ENCODE data around the gene COPS8.

Gene COPS8

DNA sequence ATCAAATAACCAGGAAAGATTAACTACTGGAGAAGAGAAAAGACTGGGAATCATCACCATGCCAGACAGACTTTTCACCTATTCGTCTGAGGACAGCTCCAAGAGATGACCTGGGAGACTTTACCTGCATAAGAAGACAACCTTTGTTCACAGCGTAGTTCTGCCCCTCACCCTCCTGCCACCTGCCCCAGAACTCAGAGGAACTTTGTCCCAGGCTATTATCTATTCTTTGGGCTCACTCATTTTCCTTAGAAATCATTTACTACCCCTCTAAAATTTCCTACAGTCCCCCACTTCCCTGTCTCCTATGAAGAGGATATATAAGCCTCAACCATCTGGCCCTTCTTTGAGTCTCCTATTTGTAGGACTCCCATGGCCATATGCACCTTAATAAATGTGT lies 19.3 kb upstream of the COPS8 start:
- H3K4me3 Mint-ChIP-seq, result no peak overlapping the region
- TF ChIP-seq, protein P1, sequence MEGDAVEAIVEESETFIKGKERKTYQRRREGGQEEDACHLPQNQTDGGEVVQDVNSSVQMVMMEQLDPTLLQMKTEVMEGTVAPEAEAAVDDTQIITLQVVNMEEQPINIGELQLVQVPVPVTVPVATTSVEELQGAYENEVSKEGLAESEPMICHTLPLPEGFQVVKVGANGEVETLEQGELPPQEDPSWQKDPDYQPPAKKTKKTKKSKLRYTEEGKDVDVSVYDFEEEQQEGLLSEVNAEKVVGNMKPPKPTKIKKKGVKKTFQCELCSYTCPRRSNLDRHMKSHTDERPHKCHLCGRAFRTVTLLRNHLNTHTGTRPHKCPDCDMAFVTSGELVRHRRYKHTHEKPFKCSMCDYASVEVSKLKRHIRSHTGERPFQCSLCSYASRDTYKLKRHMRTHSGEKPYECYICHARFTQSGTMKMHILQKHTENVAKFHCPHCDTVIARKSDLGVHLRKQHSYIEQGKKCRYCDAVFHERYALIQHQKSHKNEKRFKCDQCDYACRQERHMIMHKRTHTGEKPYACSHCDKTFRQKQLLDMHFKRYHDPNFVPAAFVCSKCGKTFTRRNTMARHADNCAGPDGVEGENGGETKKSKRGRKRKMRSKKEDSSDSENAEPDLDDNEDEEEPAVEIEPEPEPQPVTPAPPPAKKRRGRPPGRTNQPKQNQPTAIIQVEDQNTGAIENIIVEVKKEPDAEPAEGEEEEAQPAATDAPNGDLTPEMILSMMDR (IDR thresholded peaks at IDR 0.05; ENCODE audit: unreplicated experiment in 3 of 3), result no peak
- no peaks in the 10 kb centered on the region for H3K9me3 Mint-ChIP-seq
- H3K27me3 Mint-ChIP-seq (ENCODE audit: low read depth), result peaks cover 11% of the 10 kb centered on the region
- H3K36me3 Mint-ChIP-seq (ENCODE audit: low read depth), result no peaks in the 10 kb centered on the region
- no peak overlapping the region for H3K27ac Mint-ChIP-seq
- peaks cover 13% of the 10 kb centered on the region for H3K4me1 Mint-ChIP-seq

DNA sequence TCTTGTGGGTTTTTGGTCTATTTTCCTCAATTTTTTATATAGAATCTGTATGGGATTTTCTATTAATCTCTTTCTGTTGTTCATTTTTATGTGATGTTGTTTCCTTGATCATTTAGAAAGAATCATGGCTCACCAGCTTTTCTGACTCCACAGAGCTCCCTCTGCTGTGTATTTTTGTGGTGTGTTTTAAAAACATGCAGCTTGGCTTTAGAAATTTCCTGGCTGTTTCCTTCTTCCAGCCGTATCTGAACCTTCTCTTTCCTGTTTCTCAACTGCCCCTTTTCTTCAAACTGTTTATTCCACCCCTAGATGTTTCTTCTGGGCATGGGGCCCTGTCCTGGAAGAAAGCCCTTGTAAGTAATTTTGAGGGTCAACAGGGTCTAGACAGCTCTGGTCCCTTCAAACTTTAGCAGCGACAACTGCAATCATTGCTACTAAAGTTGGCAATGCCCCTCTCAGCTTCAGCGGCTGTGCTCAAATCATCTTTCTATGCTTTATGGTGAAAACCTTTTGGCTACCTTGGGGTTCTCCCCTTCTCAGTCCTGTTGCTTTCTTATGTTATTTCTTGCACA lies 17.6 kb upstream of the COPS8 start:
- H3K9me3 Mint-ChIP-seq, result no peaks in the 10 kb centered on the region
- no peaks in the 10 kb centered on the region for H3K36me3 Mint-ChIP-seq (ENCODE audit: low read depth)
- H3K27ac Mint-ChIP-seq, result peak overlapping the region in 2 of 3 experiments; percentile 56 to 66
- peaks cover 11% of the 10 kb centered on the region for H3K4me1 Mint-ChIP-seq
- H3K4me3 Mint-ChIP-seq, result no peak overlapping the region
- peaks cover 10% of the 10 kb centered on the region for H3K27me3 Mint-ChIP-seq (ENCODE audit: low read depth)
- TF ChIP-seq, protein P1 (IDR thresholded peaks at IDR 0.05; ENCODE audit: unreplicated experiment in 3 of 3), result peak; percentile 16 to 29 (median 25)

DNA sequence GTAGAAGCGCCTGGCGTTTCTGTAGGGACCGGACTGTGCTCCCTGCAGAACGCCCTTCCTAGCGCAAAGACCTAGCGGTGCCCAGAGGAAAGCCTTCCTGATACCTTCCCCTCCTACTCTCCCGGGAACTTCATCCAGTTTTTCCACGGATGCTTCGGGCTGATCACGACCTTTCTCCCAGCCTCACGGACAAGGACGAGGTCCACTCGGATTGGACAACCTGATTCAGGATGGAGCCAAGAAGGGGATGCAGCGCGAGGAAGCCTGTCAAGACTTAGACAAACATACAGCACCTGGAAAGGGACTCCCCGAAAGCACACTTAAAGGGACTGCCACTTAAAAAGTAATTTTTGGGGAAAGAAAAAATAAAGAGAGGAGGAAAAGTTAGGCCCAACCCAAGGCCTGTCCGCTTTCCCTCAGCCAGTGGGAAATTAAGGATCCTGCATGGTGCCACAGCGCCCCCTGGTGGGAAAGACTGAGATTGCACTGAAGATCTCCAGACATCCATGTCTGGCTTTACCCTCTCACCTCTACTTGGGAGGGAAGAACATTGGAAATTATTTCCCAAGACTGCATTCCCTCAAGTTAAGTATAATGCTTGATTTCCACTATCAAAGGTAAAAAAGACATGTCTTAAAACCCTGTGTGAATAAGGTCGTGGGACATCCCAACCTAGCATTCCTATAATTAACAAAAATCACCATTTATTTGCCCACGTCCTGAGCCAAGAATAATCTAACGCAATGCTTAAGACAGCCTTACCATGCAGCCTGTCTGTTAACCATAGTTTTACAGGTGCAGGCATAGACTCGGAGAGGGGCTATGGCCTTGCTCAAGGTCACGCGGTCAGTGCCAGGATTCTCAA lies 13.4 kb upstream of the COPS8 start:
- H3K36me3 Mint-ChIP-seq (ENCODE audit: low read depth), result no peaks in the 10 kb centered on the region
- H3K4me1 Mint-ChIP-seq, result no peaks in the 10 kb centered on the region

DNA sequence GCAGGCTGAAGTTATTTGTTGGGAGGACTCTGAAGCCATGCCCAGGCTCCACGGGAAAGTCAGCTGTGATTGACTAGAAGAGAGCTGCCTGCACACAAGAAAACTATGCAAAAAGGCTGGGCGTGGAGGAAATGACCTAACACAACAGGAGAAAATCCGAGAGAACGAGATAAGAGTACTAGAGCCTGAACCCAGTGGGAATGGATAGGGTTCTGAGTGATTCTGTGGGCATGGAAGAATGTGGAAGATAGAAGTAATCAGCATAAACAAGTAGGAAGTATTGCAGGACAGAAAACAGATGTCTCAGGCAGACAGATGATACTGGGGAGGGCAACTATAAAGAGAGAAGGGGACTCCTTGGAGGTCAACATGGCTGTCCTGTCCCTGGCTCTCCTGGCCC lies 12.1 kb upstream of the COPS8 start:
- Mint-ChIP-seq H3K9me3 (no peaks in the 10 kb centered on the region), H3K4me3 (no peak overlapping the region), H3K27ac (peak overlapping the region in 1 of 3 experiments; percentile 58), H3K36me3 (ENCODE audit: low read depth) (no peaks in the 10 kb centered on the region), H3K4me1 (no peaks in the 10 kb centered on the region), H3K27me3 (ENCODE audit: low read depth) (no peaks in the 10 kb centered on the region)
- TF ChIP-seq, protein P1 (IDR thresholded peaks at IDR 0.05; ENCODE audit: unreplicated experiment in 3 of 3), result no peak

More for the DNA sequence above, 13.4 kb upstream of the COPS8 start:
- Mint-ChIP-seq H3K27ac (no peak overlapping the region), H3K4me3 (no peak overlapping the region), H3K27me3 (ENCODE audit: low read depth) (no peaks in the 10 kb centered on the region), H3K9me3 (no peaks in the 10 kb centered on the region)
- TF ChIP-seq, protein P1 (IDR thresholded peaks at IDR 0.05; ENCODE audit: unreplicated experiment in 3 of 3), result peak; percentile 94 to 97 (median 96)

DNA sequence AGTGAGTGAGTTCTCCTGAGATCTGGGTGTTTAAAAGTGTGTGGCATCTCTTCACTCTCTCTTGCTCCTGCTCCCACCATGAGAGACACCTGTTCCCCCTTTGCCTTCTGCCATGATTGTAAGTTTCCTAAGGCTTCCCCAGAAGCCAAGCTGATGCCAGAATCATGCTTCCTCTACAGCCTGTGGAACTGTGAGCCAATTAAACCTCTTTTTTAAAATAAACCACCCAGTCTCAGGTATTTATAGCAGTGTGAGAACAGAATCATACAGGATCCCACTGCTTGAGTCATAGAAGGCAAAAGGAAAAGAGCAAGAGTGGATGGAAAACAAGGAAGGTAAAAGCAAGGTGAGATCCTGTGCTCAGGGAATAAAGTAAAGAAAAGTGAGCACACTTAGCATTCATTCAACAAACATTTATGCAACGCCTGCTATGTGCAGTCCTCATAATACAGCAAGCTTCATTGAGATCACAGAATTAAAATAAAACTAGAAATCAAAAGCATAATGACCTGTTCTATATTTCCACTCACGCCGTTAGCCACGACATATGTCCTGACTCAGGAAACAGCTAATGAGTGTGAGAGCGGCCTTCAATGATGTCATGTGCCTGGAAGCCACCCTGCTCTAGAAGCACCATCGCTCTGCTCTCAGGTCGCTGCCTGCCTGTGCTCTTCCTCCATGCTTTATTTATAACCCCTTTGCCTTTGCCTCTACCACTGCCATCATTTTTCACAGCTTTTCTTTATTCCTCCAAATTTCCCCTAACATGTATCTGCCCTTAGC lies 11.3 kb upstream of the COPS8 start:
- Mint-ChIP-seq H3K4me1 (no peaks in the 10 kb centered on the region), H3K36me3 (ENCODE audit: low read depth) (no peaks in the 10 kb centered on the region), H3K27ac (no peak overlapping the region), H3K4me3 (no peak overlapping the region), H3K9me3 (no peaks in the 10 kb centered on the region), H3K27me3 (ENCODE audit: low read depth) (no peaks in the 10 kb centered on the region)
- TF ChIP-seq, protein P1 (IDR thresholded peaks at IDR 0.05; ENCODE audit: unreplicated experiment in 3 of 3), result no peak

All from nephron (organoid).